Fibroblast of the conjunctiva (primary cell): ENCODE data around the gene RO60.

Experiments used
- DNase-seq: peaks from one replicate; pipeline ENCODE4 v3.0.0-alpha.2; 2010; ENCODE audit warnings: low read depth

Gene RO60

DNA sequence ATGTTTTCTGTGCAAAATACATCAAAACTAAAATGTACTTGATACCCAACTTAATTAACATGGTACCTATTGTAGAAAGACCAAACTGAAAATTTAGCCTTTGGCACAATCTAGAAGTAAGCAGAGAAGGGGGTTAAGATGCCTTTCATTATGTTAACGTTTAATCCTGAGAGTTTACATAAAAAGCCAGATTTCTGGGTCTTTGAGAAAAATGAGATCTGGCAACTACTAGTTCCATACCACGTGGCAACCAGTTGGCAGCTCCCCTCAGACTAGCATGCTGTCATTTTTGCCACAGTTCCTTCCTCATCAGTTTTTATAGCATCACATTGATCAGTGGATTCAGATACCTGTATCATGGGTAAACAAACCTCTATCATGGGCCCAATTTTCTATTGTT is 1.5 kb downstream of the RO60 start:
- no peak for DNase-seq

DNA sequence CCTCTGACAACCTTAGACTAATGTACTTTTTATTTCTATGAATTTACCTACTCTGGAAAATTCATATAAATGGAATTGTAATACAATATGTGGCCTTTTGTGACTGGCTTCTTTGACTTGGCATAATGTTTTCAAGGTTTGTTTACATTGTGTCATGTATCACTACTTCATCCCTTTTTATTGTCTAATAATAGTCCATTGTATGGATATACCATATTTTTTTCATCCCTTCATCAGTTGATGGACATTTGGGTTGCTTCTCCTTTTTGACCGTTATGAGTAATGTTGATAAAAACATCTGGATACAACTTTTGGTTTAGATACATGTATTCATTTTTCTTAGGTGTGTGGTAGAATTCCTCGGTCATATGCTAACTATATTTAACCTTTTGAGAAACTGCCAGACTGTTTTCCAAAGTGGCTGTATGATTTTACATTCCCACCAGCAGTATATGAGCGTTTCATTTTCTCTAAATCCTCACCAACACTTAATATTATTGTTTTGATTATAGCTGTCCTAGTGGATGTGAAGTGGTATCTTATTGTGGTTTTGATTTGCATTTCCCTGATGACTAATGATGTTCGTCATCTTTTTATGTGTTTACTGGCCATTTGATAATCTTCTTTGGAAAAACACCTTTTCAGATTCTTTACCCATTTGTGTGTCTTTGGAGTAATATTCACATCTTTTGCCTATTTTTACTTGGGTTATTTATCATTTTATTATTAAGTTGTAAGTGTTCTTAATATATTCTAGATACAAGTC is 3.5 kb downstream of the RO60 start:
- DNase-seq: no peak

GRCh38 chr1:193065954-193066353 is 6.5 kb downstream of the RO60 start:
- DNase-seq: no peak

- DNase-seq: no peak
Observed at GRCh38 chr1:193066606-193067005, 7.2 kb downstream of the RO60 start.

DNA sequence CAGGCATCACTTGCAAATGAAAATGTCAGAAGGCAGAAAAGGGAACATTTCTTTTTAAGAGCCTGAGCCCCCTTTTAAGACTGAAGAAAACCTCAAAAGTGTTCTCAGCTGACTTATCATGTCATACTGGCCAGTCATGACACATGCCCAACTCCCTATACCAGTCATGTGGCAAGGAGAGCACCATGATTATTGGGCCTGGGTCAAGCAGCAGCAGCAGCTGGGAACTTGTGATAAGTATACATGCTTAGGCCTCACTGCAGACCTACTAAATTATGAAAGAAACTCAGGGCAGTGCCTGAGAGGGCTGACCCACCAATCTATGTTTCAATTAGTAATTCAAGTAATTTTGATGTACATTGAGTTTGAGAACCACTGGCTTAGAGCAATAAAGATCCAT is 8.6 kb downstream of the RO60 start:
- DNase-seq: no peak

DNA sequence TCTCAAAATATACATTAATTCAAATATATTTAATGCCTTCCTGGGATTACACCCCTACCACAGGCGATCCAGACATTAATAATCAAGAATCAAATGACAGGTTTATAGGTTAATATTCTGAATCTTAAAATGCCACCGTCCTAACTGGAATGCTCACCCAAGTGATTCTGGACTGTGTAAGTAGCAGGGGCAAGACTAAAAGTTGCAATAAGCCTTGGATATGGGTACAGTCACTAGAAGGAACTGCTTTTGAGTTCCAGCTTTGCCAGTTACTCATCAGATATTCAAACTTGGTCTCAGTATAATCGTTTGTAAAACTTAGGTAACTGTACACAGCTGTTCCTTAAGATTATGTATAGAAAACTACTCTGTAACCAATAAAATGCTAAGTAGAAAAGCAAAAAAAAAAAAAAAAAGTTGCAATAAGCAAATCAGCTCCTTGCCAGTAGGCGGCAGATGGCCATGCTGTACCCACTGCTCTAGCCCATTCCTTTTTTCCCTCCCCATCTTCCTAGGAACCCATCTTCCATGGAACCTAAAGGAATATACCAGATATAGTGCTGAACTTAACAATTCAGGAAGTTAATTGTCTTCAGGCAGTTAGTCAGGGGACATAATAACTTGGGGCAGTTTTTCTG is 10.5 kb downstream of the RO60 start:
- DNase-seq: peak; percentile 17

- no peak for DNase-seq
Observed at GRCh38 chr1:193070386-193070753, 11.0 kb downstream of the RO60 start.

DNA sequence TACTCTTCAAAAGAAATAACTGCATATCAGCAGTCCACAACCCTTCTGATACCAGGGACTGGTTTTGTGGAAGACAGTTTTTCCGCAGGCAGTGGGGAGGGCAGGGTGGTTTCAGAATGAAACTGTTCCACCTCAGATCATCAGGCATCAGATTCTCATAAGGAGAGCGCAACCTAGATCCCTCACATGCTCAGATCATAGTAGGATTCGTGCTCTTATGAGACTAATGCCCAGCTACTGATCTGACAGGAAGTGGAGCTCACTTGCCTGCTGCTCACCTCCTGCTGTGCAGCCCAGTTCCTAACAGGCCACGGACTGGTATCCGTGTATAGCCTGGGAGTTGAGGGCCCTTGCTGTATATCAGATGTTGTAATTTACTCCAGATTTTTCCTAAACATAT is 11.5 kb downstream of the RO60 start:
- DNase-seq: no peak

- DNase-seq: no peak
Observed at GRCh38 chr1:193077991-193078390, 18.6 kb downstream of the RO60 start.

DNA sequence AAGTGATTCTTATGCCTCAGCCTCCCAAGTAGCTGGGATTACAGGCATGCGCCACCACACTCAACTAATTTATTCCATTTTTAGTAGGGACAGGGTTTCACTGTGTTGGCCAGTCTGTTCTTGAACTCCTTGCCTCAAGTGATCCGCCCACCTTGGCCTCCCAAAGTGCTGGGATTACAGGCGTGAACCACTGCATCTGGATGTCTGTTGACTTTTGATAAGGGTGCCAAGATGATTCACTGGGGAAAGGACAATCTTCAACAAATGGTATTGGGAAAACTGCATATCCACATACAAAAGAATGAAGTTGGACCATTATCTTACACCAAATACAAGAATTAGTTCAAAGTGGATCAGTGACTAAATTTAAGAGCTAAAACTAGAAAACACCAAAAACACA is 19.8 kb downstream of the RO60 start:
- no peak for DNase-seq

- DNase-seq: no peak
Observed at GRCh38 chr1:193083365-193084088, 24.1 kb downstream of the RO60 start.

DNA sequence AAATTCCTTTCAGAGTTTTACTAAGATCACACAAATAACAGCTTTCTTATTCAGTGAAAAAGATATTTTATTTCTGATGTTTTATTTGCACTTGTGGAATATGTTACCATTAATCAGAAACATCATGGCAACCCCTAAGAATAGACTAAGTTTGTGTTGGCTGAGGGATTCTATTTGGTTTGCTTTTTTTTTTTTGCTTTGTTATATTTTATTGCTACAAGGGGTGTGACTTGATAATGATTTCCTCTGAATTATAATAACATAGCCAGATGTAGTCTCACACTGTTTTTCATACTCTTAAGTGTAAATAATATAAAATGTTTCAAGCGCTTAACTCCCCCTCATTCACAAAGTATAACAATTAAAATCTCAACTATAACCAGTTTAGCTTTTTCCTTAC is 25.9 kb downstream of the RO60 start:
- DNase-seq: no peak

DNA sequence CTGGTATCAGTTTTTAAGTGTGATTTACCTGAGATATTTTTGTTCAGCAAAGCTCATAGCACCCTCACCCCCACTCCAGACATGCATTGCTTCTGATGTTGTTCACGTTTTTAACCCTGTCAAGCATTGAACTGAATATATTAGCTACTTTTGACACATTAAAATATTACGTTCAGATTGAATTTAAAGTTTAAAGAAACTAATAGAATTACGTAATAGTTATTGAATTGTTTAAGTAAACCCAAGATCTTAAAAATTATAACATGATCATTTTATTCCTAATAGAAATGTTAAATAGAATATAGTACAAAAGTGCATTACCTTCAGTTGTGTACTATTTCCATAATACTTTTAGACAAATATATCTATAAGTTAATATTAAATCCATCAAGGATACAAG is 26.9 kb downstream of the RO60 start:
- DNase-seq: no peak

GRCh38 chr1:193087893-193088292 is 28.5 kb downstream of the RO60 start:
- DNase-seq: no peak

GRCh38 chr1:193090865-193091264 is 31.5 kb downstream of the RO60 start:
- DNase-seq: no peak

DNA sequence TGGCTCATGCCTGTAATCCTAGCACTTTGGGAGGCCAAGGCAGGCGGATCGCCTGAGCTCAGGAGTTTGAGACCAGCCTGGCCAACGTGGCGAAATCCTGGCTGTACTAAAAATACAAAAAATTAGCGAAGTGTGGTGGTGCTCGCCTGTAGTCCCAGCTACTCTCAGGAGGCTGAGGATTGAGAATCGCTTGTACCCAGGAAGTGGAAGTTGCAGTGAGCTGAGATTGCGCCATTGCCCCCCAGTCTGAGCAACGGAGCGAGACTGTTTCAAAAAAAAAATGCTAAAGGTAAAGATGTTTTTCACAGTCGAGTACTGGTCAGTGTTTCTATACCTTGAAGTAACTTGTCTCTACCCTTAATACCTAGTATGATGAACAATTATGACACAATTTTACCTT is 34.7 kb downstream of the RO60 start:
- DNase-seq: no peak

GRCh38 chr1:193102662-193103061 is 43.2 kb downstream of the RO60 start:
- DNase-seq: no peak

DNA sequence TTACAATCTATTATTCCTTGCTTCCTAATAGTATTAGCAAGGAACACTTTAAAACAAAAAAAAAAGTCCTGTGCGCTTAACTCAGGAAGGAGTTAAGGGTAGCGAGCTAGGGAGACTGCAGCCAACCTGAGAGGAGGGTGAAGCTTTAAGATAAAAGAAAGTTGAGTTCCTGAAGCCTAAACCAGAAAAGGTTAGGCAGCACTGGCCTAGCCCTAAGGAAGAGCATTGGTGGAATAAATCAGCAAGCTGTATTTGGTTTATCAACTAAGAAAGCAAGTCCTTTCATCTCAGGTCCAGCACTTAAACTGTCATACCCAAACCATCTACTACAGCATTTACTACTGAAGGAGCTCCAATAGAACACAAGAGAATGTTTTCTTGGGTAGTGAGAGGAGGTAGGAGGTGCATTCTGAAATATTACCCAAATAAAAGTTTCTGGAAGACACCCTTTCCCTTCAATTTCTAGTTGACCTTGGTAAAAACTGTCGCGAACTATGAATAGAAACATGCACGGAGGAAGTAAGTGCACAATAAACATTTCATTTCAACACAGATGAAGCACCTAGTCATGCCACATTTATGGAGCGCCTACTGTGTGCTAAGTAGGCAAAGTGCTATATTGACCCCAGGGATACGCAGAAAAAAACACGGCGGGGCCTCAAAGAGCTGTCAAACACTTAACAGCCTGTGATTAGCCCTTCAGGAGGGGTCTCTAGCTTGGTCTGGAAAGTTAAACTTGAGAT is 44.5 kb downstream of the RO60 start:
- DNase-seq: no peak

GRCh38 chr1:193104502-193104906 is 45.1 kb downstream of the RO60 start:
- no peak for DNase-seq

DNA sequence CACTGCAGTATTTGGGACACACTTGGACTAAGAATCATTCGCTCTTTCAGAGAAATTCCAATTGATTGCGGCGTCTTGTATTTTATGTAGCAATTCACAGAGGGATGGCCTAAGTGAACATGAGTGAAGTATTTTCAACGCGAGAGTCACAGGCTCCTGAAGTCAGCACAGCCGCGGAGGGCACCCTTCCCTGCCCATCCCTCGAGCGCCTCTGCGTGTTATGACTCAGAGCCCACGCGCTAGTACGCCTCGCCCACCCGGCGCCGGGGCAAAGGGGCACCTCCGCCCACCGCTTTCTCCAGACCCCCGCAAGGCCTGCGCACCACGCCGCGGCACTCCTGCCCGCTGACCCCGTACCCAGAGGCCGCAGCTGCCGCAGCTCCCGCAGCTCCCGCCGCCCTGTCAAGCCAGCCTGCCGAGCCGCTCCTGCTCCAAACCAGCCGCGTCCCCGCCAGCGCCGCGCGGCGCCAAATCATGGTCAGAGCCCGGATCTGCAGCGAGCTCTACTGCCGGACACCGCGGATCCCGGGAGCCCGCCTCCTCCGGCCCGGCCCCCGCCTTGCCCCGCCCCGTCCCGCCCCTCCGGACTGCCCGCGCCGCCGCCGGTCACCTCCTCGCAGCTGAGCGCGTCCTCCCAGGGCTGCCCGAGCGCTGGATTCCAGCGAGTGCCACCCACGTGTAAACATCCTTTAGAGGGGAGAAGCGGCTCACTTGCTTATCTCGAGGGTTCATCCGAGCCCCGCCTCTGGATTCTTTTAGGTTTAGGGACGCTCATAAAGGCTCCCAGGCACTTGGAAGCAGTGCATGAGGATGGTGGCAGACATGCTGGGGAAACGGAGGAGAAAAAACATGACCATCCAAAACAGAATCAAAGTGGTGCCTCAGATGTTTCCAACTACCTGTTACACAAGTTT is 45.8 kb downstream of the RO60 start, which contains the start of gene GLRX2:
TSS of gene GLRX2 (minus strand) at position 508 of the 914 bp plus-strand sequence. CDS start at position 476, 32 bp downstream.
- DNase-seq: peak; percentile 69

DNA sequence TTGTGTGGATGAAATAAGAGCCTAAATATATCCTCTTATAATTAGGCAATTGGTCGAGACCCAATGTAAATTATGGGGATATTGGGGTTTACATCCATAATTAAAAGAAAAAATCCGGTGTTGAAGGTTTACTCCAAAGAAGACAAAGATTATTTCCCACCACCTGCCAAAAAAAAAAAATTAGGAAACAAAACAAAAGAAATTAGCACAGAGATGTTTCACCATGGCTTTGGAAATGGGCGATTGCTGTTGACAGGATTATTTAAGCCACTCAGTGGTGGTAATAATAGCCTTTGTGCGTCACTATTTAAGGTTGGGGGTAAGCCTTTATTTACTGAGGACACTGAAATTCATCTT is 46.4 kb downstream of the RO60 start:
- no peak for DNase-seq
